Heart right ventricle (tissue), 16 donors: ENCODE results near the gene DNM3. TPM values are rescaled to one million over a fixed set of nuclear protein-coding genes. Genes with fewer than 3 reads are reported as not detected.

ENCODE experiments used
- ATAC-seq, 8 donors: fragments of 200-7000 bp; cut with Tn5 transposase; one replicate each; pipeline ENCODE4 v1.9.1; 2020; ENCODE audit warnings: mild to moderate bottlenecking in 8 of 8, moderate library complexity in 8 of 8, moderate number of reproducible peaks in 1 of 8
- DNase-seq, 2 donors: peaks; one replicate each; pipeline ENCODE4 v3.0.0-alpha.2; 2020
- H3K27ac ChIP-seq, 10 donors: fragments of 200-600 bp; sonication (generic) in 2 of 10; one replicate each; pipeline versions ENCODE4 v1.5.0 to v1.8.0; 2020 to 2022; ENCODE audit warnings: mild to moderate bottlenecking in 3 of 10
- H3K27me3 ChIP-seq, 7 donors: fragments of 200-600 bp; one replicate each; pipeline ENCODE4 v1.8.0; 2021 to 2022; ENCODE audit warnings: mild to moderate bottlenecking in 2 of 7
- H3K36me3 ChIP-seq, 9 donors: fragments of 200-600 bp; sonication (generic) in 1 of 9; one replicate each; pipeline versions ENCODE4 v1.5.0 to v1.8.0; 2020 to 2022; ENCODE audit warnings: mild to moderate bottlenecking in 2 of 9
- H3K4me1 ChIP-seq, 9 donors: fragments of 200-600 bp; sonication (generic) in 1 of 9; one replicate each; pipeline versions ENCODE4 v1.5.0 to v1.8.0; 2020 to 2022; ENCODE audit warnings: mild to moderate bottlenecking in 4 of 9
- H3K4me3 ChIP-seq, 10 donors: fragments of 200-600 bp; sonication (generic) in 2 of 10; one replicate each; pipeline versions ENCODE4 v1.5.0 to v1.8.0; 2020 to 2022; ENCODE audit warnings: mild to moderate bottlenecking in 7 of 10, moderate library complexity in 2 of 10
- H3K9me3 ChIP-seq, 11 donors: fragments of 200-600 bp in 10 of 11; sonication (generic) in 2 of 11; one replicate each; pipeline versions ENCODE4 v1.5.0 to v1.8.0; 2013 to 2022; ENCODE audit warnings: mild to moderate bottlenecking in 2 of 11, control low read depth in 1 of 11, moderate library complexity in 1 of 11
- WGBS, 2 donors: extraction: QIAGEN DNeasy Blood & Tissue Kit; methylation state at CpG; one replicate each; pipeline ENCODE4 v1.1.7; 2013; ENCODE audit warnings: inconsistent platforms in 1 of 2; 5-methylcytosine and 5-hydroxymethylcytosine counted together
- intact Hi-C, 10 donors: fragments of 100-400 bp; cut with DNase I; formaldehyde crosslinking; loops; one replicate each; pipeline versions ENCODE4 v1.11.1 to v1.14.2; 2022
- polyA plus RNA-seq, 2 donors: library from polyadenylated mRNA; stranded (reverse); fragments of 200-250 nt; gene quantifications; one replicate each; pipeline ENCODE4 v1.2.3, GENCODE V29; 2013
- total RNA-seq, 10 donors: library from RNA; stranded (reverse); fragmentation: NEBNext Ultra II Directional in 3 of 10; extraction: Animal tissue kit (Norgen Biotek cat#: 25700) in 3 of 10; gene quantifications; one replicate each; pipeline versions ENCODE4 v1.2.1 to v1.2.4, GENCODE V29; 2021 to 2023
- TF ChIP-seq, protein P1 (sequence below), 9 donors: fragments of 200-600 bp; sonication (generic) in 2 of 9; IDR thresholded peaks; one replicate each; pipeline versions ENCODE4 v1.5.0 to v1.8.0; 2021 to 2022; ENCODE audit warnings: antibody characterized with exemption in 9 of 9, mild to moderate bottlenecking in 5 of 9, moderate library complexity in 1 of 9
- donor health status: Arrhythmogenic right ventricular cardiomyopathy.
- donor health status: ischemic (EF 13 %, LVEDD 7.1; RV severe dilation, severe dysfunction).
- donor health status: healthy with polysubstance abuse.
- donor health status: DM: no; HTN: yes; CAD: no.
- donor health status: DM: no; HTN: no; CAD: no.
- donor health status: ischemic (EF 25% LVEDD 6.9; RV normal size, moderate dysfunction).
- donor health status: ischemic (EF 25% LVEDD 5.7; RV mildly dilated, moderate dysfunction).
- donor health status: healthy.
- donor health status: DM: yes; HTN: yes; CAD: no.
- donor health status: Ischemic cardiomyopathy.
- donor health status: ischemic (EF 35%, LVEDD 5.7; RV mildly dilated, moderate dysfunction).
- donor health status: nonischemic (EF 11% LVEDD 7.7; RV severe dilation, severe dysfunction).
- donor health status: DM: yes; HTN: yes; CAD: no.
- donor health status: PGD.
- donor health status: ischemic (EF 29% LVEDD 5.4; RV normal size, mild dysfunction).
- donor health status: nonischemic (EF 23%, LVEDD 6.1; RV moderate dilation, normal function).

DNM3 gene
- total and polyA plus RNA-seq, 12 donors = 0.77 to 2.8 (median 2.2) TPM

GRCh38 chr1:172162236-172162635, 320.9 kb downstream of the DNM3 start:
- no peak overlapping the region for H3K4me3 ChIP-seq
- no peak for ATAC-seq
- DNase-seq = no peak
- WGBS, 2 donors = 53 to 77% methylated on average over 2 of the region's 2 CpGs
- TF ChIP-seq, protein P1, sequence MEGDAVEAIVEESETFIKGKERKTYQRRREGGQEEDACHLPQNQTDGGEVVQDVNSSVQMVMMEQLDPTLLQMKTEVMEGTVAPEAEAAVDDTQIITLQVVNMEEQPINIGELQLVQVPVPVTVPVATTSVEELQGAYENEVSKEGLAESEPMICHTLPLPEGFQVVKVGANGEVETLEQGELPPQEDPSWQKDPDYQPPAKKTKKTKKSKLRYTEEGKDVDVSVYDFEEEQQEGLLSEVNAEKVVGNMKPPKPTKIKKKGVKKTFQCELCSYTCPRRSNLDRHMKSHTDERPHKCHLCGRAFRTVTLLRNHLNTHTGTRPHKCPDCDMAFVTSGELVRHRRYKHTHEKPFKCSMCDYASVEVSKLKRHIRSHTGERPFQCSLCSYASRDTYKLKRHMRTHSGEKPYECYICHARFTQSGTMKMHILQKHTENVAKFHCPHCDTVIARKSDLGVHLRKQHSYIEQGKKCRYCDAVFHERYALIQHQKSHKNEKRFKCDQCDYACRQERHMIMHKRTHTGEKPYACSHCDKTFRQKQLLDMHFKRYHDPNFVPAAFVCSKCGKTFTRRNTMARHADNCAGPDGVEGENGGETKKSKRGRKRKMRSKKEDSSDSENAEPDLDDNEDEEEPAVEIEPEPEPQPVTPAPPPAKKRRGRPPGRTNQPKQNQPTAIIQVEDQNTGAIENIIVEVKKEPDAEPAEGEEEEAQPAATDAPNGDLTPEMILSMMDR (IDR thresholded peaks at IDR 0.05) = no peak
- intact Hi-C loops = no loop called here
- H3K9me3 ChIP-seq = peaks cover 0 to 4% (median 0%) of the 10 kb centered on the region in 11 donors
- peaks cover 0 to 22% (median 0%) of the 10 kb centered on the region in 9 donors for H3K4me1 ChIP-seq
- no peaks in the 10 kb centered on the region for H3K27me3 ChIP-seq
- H3K36me3 ChIP-seq = no peaks in the 10 kb centered on the region
- H3K27ac ChIP-seq = no peak overlapping the region

DNA sequence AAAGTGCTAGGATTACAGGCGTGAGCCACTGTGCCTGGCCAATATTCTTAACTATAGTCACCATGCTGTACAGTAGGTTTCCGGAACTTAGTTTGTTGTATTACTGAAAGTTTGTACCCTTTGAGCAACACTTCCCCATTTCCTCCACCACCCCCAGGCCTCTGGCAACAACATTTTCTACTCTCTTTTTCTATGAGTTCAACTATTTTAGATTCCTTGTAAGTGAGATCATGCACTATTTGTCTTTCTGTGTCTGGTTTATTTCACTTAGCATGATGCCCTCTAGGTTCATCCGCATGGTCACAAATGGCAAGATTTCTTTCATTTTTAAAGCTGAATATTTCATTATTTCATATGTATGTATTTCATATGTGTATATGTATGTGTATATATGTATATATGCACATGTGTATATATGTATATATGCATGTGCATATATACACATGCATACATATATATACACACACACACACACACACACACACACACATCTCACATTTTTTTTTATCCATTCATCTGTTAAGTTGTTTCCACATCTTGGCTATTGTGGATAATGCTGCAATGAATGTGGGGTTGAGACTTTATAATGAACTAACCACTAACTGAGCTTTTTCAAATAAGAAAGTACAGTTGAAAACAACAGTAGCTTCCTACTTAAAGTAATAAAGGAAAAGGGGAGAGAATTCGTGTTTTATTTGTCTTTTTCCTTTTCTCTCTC, 322.4 kb downstream of the DNM3 start:
- Histone ChIP-seq H3K4me3 (no peak overlapping the region), H3K36me3 (no peaks in the 10 kb centered on the region), H3K4me1 (peaks cover 0 to 30% (median 3%) of the 10 kb centered on the region in 9 donors), H3K9me3 (peaks cover 0 to 4% (median 0%) of the 10 kb centered on the region in 11 donors), H3K27me3 (no peaks in the 10 kb centered on the region), H3K27ac (peak overlapping the region in 4 of 10 donors; percentile 7 to 41 (median 30))
- TF ChIP-seq, protein P1 (IDR thresholded peaks at IDR 0.05) = no peak
- WGBS, 2 donors = 78% methylated on average over 4 of the region's 4 CpGs
- no peak for DNase-seq
- ATAC-seq = peak in 5 of 8 donors; percentile 20 to 77 (median 69)
- intact Hi-C loops = no loop called here

DNA sequence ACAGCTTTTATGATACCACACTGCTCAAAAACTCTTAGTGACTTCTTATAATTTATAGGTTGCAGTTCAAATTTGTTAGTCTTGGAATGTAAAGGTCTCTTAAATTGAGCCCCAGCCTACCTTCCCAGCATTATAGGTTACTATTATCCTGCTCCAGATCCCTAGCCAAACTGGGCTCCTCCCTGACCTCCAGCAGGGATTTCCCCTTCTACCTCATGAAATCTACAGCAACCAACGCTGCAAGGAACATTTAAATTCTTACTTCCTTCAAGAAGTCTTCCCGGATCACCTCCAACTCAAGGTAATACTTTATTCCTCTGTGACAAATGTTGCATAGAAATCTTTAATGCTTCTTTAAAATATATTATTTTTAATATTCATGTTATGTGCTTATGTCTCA, 324.1 kb downstream of the DNM3 start:
- WGBS, 2 donors = 84 to 90% methylated on average over 2 of the region's 2 CpGs
- H3K27ac ChIP-seq = no peak overlapping the region
- ATAC-seq (no peak), DNase-seq (no peak)
- H3K4me1 ChIP-seq = peaks cover 0 to 36% (median 6%) of the 10 kb centered on the region in 9 donors
- no peaks in the 10 kb centered on the region for H3K27me3 ChIP-seq
- H3K9me3 ChIP-seq = peaks cover 0 to 4% (median 0%) of the 10 kb centered on the region in 11 donors
- TF ChIP-seq, protein P1 (IDR thresholded peaks at IDR 0.05) = no peak
- H3K36me3 ChIP-seq = no peaks in the 10 kb centered on the region
- intact Hi-C loops = no loop called here
- H3K4me3 ChIP-seq = no peak overlapping the region

DNA sequence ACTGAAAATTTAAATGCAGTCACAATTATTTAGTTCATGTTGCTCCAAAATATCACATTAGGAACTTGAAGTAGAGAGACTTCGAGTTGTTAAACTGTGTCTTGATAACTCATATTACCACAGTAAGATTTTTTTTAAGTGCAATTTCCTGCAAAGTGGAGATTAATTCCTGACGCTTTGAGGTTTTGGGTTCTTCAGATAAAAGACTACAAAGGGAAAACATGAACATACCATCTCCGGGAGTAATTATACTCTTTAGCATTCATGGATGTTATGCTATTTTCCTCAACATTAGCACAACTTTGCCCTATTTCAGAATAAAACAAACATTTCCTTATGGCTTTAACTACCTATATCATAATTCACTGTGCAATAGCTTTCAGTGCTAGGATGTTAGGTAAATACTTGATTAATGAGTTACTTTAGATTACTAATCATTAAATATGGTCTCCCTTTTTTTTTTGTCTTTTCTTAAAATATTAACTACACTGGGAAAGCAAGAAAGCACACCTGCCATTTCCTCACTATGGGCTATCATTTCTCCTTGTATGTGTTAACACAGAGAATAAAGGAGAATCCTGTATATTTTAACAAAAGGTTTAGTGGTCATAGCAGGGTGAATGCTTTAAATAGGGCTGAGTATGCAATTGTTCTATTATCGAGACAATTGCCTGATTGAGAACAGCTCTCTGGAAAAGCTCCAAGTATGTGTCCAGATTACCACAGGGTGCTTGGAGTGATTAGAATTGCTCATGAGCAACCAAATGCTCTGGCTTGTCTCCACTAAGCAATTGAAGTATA, 326.7 kb downstream of the DNM3 start:
- H3K36me3 ChIP-seq = no peaks in the 10 kb centered on the region
- intact Hi-C loops = no loop called here
- peak overlapping the region in 6 of 10 donors; percentile 5 to 75 (median 40) for H3K27ac ChIP-seq
- WGBS, 2 donors = 24 to 38% methylated on average over 4 of the region's 4 CpGs
- no peaks in the 10 kb centered on the region for H3K27me3 ChIP-seq
- ATAC-seq (peak in 6 of 8 donors; percentile 57 to 93 (median 81)), DNase-seq (no peak)
- H3K4me1 ChIP-seq = peaks cover 0 to 29% (median 6%) of the 10 kb centered on the region in 9 donors
- H3K9me3 ChIP-seq = peaks cover 0 to 4% (median 0%) of the 10 kb centered on the region in 11 donors
- no peak overlapping the region for H3K4me3 ChIP-seq
- TF ChIP-seq, protein P1 (IDR thresholded peaks at IDR 0.05) = no peak
